ENCODE results near the gene GNS.
"Not testable (repeated sequence)": the region's sequence is repeated elsewhere in the genome, so short reads cannot be mapped to it uniquely, and the experiment has no call there.

GNS gene

DNA sequence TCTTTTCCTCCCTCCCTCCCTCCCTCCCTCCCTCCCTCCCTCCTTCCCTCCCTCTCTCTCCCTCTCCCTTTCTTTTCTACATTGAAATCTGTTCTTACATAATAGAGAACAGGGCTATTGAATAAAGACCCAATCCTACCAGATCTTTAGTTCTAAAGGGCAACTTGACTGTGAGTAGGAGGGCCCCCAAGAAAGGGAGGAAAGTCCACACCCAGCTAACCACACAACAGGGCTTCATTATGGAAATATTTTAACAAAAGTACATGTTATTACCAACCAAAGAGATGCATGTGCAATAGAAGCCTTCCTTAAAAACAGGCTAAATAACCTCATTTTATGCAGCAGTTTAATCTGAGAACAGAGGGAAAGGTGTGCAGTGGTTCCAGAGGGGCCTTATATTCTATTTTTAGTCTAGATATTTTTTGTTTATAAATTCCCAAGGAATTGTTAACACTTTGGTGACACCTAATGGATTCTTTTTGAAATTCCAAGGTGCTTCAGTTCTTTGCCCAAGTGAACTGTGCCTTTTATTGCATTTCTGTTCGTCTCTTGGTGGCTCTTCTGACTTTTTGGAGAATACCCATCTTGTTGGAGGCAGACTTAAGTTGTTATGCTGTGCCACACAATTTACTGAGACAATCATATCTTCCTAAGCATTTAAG lies 63.0 kb downstream of the GNS start:
- DNase-seq (ENCODE audit: low spot score), result peak; percentile 30

DNA sequence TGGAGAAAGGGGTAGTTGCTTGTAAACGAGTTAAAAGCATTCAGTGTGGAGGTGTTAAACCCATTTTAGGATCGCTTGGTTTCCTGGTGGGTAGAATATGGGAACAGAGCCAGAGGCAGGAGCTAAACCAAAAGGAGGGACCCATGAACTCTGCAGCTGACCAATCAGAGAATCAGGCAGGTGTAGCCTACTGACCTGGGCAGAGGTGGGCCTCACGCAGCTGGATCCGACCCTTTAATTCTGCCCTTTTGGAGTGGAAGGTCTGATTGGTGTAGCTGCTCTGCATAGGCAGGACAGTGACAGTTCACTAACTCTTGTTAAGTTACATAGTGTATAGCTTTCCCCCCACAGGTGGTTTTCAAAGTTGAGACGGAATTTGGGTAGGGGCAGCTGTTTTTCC lies 63.7 kb downstream of the GNS start:
- no peak for DNase-seq (ENCODE audit: low spot score)

DNA sequence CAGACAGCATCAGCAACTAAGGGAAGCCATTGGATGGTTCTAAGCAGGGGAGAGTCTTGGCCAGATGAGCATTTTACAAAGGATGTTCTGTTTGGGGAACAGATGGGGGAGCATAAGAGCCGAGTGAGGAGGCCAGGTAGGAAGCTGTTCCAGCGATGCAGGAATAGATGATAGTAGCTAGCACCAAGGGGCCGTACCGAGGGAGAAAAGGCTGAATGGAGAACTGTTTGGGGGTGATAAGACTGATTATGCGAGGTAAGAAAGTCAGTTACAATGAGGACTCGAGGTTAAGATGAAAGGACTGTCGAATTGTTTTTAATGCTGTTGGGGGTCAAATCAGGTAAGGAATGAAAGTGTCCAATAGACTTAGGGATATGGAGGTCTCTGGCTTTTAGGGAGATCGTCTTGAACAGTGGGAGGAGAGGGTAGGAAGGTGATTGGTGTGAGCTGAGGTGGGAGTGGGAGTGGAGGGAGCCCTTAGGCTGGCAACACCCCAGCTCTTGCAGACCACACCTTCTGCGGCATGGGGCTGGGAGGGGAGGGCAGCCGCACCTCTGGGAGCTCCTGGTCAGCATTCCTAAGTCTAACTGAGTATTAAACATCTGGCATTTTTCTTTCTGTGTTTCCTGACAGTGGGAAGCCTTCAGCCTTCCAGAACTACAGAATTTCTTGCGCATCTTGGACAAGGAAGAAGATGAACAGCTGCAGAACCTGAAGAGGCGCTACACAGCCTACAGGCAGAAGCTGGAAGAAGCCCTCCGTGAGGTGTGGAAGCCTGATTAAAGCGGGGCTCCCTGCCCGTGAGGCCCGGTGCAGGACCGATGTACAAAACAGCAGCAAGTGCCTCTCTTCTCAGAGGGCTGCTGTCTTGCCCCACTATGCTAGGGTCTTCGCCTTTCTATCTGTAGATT lies 64.8 kb downstream of the GNS start:
- no peak for DNase-seq (ENCODE audit: low spot score)

DNA sequence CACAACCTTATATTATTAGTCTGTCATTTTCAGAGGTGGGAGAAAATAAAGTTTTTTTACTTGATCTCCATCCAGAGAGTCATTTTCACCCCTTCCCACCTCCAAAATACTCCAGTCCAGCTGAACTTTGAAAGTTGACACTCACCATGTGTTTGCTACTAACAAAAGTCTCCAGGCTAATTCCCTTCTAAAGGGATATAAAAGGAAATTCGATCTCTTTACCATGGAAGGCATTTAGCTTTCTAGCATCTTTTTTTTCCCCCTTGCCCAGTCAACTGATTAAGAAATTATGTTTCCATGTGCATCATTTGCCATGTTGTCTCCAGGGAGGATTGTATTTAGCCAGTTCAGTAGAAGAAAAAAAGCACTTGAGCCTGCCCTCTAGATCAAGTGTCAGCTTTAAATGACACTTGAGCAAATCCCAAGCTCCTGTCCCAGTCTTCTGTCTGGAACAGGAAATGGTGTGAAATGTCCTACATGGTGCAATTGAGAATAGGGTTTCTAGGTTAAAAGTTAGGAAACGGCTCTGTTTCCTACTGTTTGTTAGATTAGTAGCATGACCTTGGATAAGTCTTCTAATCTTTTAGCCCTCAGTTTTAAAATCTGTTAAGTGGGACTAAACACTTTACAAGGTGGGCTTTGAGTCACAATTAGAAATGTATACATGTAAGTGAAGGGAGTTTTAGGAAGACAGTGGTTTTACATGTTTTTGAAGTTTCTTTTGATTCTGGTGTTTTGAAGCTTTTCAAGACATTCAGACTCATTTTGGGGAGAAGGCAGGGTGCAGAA lies 67.2 kb downstream of the GNS start:
- no peak for DNase-seq (ENCODE audit: low spot score)

DNA sequence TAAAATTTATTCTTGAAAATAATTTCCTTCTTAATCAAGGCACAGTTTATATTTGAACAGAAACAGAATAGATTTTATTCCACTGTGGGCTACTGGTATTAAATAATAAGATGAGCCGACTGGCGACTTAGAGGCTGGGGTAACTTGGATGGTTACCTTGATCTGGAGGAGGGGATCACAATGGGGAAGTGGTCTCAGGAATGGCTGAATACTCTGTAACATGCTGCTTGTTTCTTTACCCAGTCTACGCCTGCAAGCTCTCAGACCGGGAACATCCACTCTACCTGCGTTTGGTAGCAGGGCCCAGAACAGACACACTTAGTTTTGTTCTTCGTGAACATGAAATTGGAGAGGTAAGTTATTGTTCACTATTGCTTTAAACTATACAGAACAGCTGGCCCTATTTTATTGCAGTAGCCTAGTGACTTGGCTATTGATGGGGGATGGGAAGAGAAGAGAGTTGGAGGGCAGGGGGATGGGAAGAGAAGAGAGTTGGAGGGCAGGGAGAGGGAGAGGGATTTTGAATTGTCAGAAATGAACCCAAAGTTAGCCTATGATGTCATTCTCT lies 67.9 kb downstream of the GNS start:
- no peak for DNase-seq (ENCODE audit: low spot score)

DNA sequence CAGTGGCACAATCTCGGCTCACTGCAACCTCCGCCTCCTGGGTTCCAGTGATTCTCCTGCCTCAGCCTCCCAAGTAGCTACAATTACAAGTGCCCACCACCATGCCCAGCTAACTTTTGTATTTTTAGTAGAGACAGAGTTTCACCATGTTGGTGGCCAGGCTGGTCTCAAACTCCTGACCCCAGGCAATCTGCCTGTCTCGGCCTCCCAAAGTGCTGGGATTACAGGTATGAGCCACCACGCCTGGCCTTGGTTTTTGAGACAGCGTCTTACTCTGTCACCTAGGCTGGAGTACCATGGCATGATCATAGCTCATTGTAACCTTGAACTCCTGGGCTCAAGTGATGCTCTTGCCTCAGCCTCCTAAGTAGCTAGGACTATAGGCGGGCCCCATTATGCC lies 69.0 kb downstream of the GNS start:
- not testable (repeated sequence) for DNase-seq (ENCODE audit: low spot score)

DNA sequence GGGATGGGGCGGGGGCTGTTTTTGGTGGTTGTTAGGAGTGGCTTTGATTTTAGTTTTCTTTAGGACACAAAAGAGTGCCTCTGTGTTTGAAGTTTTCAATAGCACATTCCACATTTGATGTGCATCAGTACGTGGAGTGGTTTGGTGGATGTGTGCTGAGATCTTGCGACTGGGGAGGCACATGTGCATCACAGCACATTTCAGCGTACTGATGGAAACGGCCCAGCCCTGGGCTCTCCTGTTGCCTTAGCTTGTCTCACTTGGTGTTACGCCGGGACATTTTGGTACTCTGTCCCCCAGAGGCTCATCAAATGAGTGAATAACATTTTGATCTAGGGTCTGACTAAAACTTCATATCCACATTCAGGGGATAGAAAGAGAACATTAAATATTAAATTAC lies 70.5 kb downstream of the GNS start:
- no peak for DNase-seq (ENCODE audit: low spot score)

DNA sequence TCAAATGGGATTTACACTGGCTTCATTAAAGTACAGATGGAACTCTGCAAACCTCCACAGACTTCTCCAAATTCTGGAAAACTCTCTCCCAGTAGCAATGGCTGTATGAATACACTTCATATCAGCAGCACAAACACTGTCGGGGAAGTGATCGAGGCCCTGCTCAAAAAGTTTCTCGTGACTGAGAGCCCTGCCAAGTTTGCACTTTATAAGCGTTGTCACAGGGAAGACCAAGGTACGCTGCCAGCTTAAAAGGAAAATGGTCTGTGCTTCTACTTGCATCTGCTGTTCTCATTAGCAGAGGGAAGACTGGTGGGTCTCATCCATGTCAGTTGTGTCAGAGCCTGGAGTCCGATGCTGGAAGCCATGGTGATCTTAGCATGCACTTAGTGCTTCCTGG lies 71.0 kb downstream of the GNS start:
- DNase-seq (ENCODE audit: low spot score), result no peak

DNA sequence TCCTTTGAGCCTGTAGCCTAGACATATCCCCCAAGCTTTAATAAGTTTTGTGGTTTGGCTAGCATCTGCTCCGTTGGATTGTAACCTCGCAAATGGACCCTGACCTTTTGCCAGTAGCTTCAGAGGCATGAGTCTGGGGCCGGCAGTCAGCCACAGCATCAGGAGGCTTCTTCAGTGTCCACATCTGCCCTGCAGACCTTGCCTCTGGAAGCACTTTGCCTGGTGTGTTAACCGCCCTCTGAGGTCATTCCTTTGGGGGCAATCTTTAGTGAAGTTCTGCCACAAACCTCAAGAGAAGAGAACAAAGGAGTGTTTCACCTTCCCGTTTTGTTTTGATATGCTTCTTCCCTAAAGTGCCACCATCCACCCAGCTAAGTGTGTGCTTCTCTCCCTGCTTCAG lies 71.4 kb downstream of the GNS start:
- no peak for DNase-seq (ENCODE audit: low spot score)

DNA sequence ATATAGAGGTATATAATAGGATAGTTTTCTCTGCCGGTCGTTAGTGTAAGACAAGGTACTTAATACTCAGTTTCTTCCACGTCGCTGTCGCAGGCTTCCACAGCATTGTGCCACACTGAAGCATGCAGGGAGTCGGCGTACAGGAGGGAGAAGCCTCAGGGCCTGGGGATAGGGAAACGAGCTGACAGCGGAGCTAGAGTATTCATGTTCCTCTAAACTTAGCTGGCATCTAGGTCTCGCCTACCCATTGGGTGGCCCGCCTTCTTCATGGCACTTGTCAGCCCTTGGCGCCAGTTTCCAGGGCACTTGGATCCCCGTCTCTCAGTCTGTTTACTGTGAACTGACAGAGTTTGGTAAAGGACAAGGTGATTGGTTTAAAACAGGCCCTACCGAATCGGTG lies 73.6 kb downstream of the GNS start:
- DNase-seq (ENCODE audit: low spot score), result no peak

DNA sequence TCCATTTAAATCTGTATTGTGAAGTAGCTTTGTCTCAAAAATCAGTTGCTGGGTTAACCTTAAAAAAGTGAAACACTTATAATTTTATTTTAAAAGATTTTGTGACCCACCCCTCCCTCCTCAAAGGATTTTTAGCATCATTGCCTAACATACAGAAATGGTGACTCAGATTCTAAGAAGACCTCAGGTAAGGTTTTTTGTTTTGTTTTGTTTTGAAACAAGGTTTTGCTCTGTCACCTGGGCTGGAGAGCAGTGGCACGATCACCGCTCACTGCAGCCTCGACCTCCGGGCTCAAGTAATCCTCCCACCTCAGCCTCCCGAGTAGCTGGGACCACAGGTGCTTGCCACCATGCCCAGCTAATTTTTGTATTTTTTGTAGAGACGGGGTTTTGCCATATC lies 74.2 kb downstream of the GNS start:
- DNase-seq (ENCODE audit: low spot score), result no peak

DNA sequence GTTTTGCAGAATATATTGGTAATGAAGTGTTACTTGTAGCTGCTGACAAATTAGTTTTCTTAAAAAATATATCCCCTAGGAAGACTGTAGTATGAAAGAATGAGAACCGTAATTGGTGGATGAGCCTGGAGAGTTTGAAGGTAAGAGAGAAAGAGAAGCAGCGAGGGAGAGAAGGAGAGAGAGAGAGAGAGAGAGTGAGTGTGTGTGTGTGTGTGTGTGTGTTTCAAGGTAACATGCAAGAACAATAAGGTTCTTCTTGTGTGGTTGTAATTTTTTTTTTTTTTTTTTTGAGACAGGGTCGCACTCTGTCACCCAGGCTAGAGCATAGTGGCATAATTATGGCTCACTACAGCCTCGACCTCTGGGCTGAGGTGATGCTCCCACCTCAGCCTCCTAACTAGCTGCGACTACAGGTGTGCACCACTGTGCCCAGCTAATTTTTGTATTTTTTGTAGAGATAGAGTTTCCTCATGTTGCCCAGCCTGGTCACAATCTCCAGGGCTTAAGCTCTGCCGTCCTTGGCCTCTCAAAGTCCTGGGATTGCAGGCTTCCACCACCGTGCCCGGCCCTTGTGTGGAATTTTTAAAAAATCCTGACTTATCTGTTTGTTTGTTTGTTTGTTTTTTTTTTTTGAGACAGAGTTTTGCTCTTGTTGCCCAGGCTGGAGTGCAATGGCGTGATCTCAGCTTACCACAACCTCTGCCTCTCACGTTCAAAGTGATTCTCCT lies 75.2 kb downstream of the GNS start:
- DNase-seq (ENCODE audit: low spot score), result no peak

DNA sequence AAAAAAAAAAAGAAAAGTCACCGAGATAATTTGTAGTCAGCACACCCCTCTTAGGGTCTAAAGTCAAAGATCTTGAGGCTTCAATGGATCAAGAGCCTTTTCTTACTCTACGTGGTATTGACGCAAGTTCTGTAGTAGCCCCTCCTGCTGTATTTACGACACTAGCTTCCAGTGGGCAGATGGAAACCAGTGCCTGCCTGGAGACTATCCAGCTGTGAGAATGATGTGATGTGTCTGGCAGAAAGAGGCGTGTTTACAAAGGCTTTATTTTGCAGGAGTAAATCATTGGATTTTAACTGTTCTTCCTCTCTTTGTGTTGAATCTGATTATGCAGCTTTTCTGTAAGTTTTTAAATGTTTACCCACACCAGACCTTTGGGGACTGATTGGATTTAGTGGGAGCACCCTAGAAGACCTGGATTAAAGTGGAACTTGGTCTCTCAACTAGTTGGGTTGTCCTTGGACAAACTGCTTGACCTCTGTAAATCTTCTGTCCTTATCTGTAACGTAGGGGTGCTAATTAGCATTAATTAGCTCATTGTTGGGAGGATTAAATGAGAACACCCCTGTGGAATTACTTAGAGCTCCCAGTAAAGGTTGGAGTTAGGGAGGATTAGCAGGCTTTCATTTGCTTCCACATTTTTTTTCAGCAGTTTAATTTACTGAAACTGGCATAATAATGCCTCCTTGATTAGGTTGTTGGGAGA lies 76.5 kb downstream of the GNS start:
- peak; percentile 64 for DNase-seq (ENCODE audit: low spot score)

DNA sequence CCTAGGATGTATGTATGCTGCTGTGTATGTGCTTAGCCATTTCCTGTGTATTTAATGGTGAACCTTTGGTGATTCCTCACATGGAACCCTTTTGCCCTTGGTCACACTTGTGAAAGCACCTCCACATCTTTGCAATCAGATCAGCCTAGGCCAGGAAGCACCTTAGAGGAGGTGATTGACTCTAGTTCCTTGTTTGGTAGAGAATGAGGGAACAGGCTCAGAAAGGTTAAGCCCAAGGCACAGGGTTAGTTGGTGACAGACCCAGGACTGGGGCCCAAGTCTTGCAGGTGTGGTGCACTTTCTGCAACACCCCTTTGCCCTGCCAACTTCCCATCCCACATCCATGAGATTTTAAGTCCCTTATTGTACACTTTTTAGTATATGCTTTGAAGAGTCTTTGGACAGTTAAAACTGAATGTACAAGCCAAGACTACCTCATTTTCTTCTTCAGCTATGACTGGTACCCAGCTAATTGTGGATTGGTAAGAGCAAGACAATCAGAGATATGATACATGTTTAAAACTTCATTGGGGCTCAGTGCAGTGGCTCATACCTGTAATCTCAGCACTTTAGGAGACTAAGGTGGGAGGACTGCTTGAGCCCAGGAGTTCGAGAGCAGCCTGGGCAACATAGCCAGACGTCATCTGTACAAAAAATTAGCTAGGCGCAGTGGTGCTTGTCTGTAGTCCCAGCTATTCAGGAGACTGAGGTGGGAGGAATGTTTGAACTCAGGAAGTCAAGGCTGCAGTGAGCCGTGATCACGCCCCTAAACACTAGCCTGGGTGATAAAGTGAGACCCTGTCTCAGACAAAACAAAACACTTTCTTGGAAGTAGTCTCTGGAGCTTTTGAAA lies 77.8 kb downstream of the GNS start:
- no peak for DNase-seq (ENCODE audit: low spot score)

DNA sequence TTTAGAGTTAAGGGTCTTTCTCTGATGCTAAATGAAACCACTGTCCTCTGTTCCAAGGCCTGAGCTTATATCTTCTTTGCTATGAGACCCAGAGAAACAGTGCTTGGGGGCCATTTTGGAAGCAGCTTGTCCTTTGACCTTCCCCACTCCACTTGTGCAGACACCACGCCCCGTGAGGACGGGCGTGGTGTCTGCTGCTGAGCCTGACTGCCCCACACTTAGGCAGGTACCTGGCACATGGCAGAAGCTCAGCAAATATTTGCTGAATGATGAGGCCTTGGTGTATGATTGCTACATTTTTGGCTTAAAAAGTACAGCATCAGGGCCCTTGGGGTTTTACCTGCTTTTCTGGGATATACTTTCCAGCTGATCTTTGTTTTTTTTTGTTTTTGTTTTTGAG lies 79.0 kb downstream of the GNS start:
- DNase-seq (ENCODE audit: low spot score), result no peak

DNA sequence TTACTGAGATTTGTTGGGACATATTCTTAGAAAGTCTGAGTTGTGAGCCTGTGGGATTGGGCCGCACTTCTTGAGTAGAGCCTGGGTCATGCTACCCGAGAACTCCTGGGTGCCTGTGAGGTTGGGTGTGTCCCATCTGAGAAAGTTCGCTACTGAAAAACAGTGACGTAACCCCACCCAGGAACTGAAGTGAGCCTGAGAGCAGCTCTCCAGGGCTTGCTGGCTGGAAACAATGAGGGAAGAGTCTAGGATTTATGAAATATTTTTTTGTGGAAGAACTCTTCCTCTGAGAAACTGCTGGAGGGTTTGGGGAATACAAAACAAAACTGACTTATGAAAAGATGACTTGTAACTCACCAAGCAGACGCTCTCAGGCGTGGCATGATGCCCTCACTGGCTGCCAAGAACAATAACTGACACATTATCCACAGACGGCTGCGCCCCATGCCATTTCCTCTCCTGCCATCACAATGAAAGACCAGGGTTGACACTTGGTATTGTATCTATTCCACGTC lies 79.7 kb downstream of the GNS start:
- no peak for DNase-seq (ENCODE audit: low spot score)

DNA sequence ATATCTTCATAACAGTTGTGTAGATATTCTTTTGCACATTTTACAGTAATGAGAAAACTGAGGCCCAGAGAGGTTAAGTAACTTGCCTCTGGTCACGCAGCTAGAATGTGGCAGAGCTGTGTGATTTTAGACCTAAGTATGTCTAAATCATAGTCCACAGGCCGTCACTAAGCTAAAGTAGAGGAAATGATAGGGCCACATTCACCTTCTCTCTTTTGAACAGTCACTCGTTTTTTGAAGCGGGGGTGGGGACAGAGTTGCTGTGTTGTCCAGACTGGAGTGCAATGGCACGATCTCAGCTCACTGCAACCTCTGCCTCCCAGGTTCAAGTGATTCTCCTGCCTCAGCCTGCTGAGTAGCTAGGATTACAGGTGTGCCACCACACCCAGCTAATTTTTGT lies 80.4 kb downstream of the GNS start:
- DNase-seq (ENCODE audit: low spot score), result no peak

DNA sequence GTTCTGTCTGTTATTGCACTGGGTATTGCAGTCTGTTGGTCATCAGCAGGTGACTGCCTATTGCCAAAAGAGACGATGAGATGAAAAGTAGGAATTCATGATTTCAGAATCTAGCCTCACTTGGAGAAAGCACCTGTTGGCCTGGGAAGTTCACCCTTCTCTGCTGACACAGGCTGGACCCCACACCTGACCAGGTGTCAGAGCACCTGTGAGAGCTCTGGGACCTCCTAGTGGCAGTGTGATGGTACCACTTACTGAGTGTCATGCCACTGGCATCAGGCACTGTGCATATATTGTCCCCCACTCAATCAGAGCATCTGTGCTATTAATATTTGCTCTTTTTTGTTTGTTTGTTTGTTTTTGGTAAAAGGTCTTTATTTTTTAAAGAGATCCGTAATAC lies 81.0 kb downstream of the GNS start:
- DNase-seq (ENCODE audit: low spot score), result no peak

DNA sequence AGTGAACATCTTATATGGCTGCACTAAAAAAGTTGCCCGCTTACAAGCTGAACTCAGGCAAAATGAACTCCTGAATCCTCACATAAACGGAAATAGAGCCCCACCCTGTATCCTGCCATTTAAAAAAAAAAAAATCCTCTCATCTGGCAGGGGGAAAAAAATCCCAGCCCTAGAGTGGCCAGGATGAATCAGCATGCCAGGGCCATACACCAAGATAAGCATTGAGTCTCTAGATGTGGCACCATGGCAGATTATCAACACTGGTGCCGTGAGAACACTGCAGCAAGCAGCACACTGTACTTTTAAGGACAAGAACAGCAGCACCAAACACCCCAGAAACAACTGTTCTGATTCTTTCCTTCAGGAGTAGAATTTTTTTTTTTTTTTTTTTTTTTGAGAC lies 83.4 kb downstream of the GNS start:
- DNase-seq (ENCODE audit: low spot score), result no peak

DNA sequence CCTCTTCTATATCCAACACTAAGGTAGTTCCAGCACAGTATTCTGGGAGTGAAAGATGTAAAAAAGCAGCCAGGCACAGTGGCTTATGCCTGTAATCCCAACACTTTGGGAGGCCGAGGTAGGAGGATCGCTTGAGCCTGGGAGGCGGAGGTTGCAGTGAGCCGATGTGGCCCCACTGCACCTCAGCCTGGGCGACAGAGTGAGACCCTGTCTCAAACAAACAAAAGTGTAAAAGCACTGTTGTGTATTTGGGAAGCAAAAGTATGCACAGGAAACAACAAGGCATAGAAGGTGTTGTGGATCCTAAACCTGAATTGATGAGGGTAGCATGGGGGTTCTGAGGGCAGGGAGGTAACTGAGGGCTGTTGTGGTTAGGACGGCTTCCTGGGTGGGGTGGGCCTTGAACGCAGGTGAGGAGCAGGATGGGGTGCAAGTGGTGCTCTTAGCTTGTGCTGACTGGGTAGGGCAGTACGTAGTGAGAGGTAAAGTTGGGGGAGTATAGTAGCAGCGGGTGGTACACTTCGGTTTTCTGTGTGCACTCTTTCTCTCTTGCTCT lies 84.8 kb downstream of the GNS start:
- DNase-seq (ENCODE audit: low spot score), result no peak
